ENCODE results near the gene FASN.

FASN gene

DNA sequence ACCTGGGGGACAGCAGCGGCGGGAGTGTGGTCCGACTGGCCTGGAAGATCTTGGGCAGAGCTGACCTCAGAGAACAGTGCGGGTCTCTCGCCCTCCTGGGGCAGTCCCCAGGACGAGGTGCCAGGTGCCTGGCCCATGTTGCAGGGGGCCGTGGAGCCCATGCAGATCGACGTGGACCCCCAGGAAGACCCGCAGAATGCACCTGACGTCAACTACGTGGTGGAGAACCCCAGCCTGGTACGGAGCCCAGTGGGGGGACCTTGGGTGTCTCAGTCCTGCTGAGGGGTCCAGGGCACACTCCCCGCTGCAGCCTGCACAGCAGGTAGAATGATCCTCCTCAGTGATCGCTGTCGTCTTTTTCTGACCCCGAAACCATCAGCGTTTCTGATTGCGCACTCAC lies 44.9 kb downstream of the FASN start:
- TF ChIP-seq, protein P1, sequence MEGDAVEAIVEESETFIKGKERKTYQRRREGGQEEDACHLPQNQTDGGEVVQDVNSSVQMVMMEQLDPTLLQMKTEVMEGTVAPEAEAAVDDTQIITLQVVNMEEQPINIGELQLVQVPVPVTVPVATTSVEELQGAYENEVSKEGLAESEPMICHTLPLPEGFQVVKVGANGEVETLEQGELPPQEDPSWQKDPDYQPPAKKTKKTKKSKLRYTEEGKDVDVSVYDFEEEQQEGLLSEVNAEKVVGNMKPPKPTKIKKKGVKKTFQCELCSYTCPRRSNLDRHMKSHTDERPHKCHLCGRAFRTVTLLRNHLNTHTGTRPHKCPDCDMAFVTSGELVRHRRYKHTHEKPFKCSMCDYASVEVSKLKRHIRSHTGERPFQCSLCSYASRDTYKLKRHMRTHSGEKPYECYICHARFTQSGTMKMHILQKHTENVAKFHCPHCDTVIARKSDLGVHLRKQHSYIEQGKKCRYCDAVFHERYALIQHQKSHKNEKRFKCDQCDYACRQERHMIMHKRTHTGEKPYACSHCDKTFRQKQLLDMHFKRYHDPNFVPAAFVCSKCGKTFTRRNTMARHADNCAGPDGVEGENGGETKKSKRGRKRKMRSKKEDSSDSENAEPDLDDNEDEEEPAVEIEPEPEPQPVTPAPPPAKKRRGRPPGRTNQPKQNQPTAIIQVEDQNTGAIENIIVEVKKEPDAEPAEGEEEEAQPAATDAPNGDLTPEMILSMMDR (IDR thresholded peaks at IDR 0.05; ENCODE audit: insufficient read depth, low read depth, low read length, missing control alignments) = no peak
- DNase-seq (ENCODE audit: low read depth) = no peak
- H3K4me3 ChIP-seq (ENCODE audit: low read length) = peak overlapping the region; percentile 79

DNA sequence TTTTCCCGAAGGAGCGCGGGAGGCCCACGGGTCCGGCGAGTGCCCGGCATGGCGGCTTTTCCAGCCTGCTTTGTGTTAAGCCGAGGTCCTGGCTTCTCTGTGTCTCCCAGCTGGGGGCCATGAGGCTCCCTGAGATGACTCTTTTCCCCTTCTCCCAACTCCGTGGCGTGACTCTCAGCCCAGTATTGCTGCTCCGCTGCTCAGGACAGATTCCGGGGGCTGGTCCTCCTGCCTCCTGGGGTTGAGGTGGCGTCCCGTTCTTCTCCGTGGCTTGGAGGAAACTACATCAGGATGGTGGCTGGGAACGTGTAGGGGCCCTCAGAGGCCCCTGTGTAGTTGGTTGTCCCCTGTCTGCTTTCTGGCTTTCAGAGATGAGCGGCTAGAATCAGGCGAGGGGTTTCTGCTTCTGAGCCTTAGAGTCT lies 45.4 kb downstream of the FASN start:
- H3K4me3 ChIP-seq (ENCODE audit: low read length) = peak overlapping the region; percentile 79
- TF ChIP-seq, protein P1 (IDR thresholded peaks at IDR 0.05; ENCODE audit: insufficient read depth, low read depth, low read length, missing control alignments) = no peak
- no peak for DNase-seq (ENCODE audit: low read depth)

DNA sequence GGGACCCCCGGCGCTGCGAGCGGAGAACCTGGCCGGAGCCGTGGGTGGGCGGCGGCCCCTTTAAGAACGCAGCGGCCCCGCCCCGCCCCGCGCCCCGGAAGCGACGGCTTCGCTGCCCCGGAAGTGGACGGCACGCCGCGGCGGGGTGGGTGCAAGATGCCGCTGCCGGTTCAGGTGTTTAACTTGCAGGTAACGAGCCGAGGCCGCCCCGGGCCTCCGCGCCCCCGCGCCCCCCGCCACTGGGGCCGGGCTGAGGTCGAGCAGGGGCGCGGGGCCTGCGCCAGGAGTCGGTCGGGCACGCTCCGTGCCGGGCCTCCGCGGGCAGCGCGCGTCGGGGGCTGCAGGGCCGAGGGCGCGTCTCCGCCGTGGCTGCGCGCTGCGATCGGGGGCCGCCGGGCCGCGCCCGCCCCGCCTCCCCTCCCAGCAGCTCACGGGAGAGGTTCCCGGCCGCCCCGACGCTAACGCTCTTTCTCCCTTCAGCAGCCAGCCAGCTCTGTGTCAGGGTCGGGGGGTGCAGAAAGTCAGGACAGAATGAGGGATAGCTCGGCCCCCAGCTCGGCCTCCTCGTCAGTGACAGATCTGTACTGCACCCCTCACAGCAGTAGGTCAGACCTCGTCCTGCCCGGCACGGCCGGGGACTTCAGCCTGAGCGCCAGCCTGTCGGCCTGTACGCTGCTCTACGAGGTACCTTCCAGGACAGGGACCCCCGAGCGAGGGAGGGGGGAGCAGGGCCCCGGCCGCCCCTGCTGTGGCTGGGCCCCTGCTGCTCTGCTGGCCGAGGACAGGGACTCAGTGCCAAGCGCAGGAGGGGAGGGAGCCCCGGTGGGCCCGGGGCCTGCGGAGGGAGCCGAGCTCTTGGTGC lies 46.0 kb downstream of the FASN start, which contains the start of the genes GPS1 and RFNG:
Gene GPS1, plus strand, starts transcription at position 123 of the 862 bp plus-strand sequence. Its CDS starts 34 bp downstream, at position 157.
Gene RFNG, minus strand, starts transcription at position 36 of the 862 bp plus-strand sequence. CDS start 45 bp downstream, outside the sequence.
- peak within 1 kb of the TSS; percentile 79 for H3K4me3 ChIP-seq (ENCODE audit: low read length)
- peak; percentile 82 for DNase-seq (ENCODE audit: low read depth)
- TF ChIP-seq, protein P1 (IDR thresholded peaks at IDR 0.05; ENCODE audit: insufficient read depth, low read depth, low read length, missing control alignments) = no peak

DNA sequence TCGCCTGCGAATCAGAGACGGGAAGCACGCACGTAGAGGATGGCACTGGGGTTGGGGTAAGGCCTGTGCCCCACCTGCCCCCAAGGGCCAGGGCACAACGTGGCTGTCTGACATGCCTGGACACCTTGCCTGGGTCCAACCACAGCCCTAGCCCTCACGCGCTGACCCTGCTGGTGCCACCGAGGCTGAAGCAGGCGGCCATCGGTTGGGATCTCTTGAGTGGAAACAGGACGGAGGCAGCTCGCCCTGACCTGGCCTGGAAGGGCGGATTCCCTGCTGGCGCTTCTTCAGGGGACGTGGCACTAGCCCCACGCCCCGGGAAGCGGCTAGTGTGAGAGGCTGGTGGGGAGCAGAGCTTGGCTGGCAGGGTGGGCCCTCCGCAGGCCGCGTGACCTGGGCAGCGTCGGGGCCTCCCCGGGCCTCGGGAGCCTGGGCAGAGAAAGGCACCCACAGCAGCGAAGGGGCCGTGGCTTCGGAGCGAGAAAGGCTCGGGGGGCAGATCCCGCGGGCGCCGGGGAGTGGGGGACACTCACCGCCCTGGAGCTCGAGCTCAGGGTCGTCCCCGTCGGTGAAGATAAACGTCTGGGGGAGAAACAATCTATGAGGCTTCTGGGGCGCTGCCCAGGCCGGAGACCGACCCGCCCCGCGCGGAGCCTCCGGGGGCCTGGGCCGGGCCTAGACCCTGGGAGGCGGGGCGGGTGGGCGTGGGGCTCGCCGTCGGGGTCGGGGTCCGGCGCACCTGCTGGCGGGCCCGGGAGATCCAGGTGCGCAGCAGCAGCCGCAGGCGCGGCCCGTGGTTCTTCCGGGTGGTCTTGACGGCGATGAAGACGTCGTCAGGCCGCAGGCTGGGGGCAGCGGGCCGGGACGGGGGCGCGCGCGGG lies 47.0 kb downstream of the FASN start:
- no peak for DNase-seq (ENCODE audit: low read depth)
- TF ChIP-seq, protein P1 (IDR thresholded peaks at IDR 0.05; ENCODE audit: insufficient read depth, low read depth, low read length, missing control alignments) = no peak
- peak overlapping the region; percentile 79 for H3K4me3 ChIP-seq (ENCODE audit: low read length)

DNA sequence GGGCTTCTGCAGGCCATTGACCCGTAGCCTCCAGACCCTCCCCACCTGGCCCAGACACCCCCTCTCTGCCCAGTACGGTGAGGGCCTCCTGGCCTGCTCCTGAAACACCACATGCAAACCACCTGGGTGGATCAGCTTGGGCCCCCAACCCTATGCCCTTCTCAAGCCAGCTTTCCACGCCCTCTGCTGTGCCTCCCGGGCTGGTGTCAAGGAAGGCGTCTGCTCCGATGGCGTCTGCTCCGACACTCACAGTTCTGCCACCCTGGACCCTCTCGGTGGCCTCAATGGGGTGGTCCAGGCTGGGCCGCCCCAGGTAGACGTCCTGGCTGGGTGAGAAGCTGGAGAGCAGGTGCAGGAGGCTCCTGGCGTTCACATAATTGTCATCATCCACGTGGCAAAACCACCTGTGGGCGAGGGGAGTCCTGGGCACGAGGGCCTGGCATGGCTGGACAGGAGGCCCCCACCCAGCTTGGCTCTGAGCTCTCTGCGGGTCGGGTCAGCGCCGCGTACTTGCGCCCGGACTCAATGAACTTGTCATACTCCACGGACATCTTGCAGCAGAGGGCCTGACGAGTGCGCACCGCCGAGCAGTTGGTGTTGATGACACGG lies 47.8 kb downstream of the FASN start:
- H3K4me3 ChIP-seq (ENCODE audit: low read length) = peak overlapping the region; percentile 79
- DNase-seq (ENCODE audit: low read depth) = no peak
- TF ChIP-seq, protein P1 (IDR thresholded peaks at IDR 0.05; ENCODE audit: insufficient read depth, low read depth, low read length, missing control alignments) = no peak

DNA sequence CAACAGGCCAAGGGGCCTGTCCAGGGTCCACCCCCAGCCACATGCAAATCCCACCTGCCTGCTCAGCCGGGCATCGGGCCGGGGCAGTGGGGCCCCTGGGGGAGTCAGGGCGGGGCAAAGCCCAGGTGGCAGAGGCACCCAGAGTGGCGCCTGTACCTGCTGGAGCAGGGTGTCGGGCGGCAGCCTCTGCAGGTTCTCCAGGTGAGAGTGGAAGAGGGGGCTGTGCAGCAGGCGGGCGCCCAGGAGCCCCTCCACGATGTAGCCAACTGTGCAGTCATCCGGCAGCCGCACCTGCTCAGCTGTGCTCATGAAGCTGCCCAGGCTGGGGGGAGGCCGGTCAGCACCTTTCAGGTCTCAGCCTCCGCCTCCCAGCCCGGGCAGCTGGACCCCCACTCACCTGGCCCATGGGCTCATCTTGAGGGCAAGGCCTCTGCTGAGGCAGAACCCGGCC lies 48.5 kb downstream of the FASN start:
- no peak overlapping the region for H3K4me3 ChIP-seq (ENCODE audit: low read length)
- no peak for DNase-seq (ENCODE audit: low read depth)
- TF ChIP-seq, protein P1 (IDR thresholded peaks at IDR 0.05; ENCODE audit: insufficient read depth, low read depth, low read length, missing control alignments) = no peak

Measured in epithelial cell of esophagus (primary cell).